ENCODE results near the gene WASL.
"Not testable (repeated sequence)": the region's sequence is repeated elsewhere in the genome, so short reads cannot be mapped to it uniquely, and the experiment has no call there.

The WASL gene

DNA sequence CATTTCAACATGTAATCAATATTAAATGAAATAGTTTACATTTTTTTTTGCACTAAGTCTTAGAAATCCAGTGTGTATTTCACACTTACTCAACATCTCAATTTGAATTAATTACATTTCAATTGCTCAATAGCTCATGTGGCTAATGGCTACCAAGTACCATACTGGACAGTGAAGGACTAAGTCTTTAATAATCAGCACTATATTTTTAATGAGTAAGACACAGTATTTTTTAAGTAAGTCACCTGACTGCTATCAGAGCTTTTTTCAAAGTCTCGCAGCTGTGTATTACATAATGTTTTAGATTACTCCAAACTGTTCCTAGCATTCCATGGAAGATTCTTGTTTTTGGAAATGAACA is 19.6 kb downstream of the WASL start:
- no peak for DNase-seq

- DNase-seq = no peak
Observed at GRCh38 chr7:123727071-123727837, 21.5 kb downstream of the WASL start.

DNA sequence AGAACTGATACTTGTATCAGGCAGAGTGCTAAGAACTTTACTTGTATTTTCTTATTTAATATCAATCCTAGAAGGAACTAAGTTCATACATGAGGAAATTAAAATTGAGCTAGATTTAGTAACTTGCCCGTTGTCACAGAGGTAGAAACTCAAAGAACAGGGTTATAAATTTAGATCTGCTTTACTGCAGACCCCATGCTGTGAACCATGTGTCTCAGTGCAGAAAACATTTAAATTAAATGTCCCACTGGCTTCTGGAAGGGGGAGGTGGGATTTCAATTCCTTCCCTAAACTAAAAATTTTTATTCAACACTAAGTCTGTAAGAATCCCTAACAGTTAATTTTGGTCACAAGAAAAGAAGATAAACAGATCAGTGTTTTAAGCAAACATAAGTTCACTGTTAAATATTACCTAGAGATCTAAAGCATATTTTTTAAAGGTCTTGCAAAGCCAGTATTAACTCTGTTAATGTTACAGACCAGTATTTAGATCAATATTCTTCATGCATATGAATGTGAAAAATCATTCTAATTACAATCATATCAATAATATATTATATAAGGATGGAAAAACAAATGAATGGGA is 23.1 kb downstream of the WASL start:
- no peak for DNase-seq

DNA sequence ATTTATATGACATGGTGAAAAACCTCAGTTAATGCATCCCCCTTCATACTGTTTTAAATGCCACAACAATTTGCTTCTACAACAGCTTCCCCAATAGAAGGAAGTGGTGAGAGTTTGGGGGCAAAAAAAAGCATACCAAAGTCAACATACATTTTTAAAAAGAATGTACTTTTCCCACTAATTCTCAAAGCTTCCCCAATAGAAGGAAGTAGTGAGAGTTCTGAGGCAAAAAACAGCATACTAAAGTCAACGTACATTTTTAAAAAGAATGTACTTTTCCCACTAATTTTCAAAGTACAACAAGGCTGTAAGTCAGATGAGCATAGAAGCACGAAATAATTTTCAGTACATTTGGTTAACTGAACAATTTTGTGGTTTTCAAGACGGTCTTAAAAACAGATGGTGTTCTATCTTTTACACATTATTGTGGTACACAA is 24.0 kb downstream of the WASL start:
- DNase-seq = no peak

GRCh38 chr7:123723913-123724312 is 24.9 kb downstream of the WASL start:
- DNase-seq = no peak

DNA sequence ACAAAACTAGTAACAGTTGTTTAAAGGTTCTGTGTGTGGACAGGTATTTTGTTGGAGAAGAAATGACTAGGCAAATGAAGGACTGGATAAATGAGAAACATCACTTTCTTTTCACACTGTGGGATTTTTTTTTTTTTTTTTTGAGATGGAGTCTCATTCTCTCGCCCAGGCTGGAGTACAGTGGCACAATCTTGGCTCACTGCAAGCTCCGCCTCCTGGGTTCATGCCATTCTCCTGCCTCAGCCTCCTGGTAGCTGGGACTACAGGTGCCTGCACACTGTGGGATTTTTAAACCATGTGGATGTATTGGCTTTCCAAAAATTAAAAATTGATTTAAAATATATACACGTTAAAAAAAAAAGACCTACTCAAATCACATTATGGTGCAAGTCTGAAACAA is 28.3 kb downstream of the WASL start:
- not testable (repeated sequence) for DNase-seq

- no peak for DNase-seq
Observed at GRCh38 chr7:123719197-123719721, 29.5 kb downstream of the WASL start.

DNA sequence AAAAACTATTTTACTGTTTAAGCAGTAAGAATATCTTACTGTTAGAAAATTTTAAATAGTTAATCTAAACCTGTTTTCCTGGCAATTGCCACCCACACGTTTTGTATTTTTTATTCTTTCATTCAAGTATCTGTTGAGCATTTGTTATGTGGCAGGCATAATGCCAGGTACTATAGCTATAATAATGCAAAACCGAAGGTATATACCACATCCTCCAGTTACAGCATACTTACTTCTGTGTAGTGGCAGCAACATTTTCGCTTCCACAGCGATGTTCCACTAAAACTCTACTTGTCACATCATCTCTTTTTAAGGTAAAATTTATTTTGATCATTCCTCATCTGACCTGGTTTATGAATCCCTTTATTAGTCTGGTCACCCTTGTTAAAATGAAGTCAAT is 30.0 kb downstream of the WASL start:
- DNase-seq = no peak

DNA sequence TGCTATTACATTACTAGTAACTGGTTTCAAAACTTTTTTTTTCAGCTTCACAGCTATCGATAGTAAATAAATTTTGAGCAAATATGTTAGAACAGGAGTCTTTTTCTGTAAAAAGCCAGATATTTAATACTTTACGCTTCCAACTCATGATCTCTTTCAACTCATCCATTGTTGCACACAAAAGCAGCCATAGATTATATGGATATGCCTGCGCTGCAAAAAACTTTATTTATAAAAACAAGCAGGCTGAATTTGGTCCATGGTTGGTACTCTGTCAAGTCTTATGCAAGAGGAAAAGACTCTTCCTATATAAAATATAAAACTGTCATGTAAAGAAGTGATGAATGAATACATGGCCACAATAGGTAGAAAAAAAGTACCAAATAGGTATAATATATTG is 31.1 kb downstream of the WASL start:
- DNase-seq = no peak

GRCh38 chr7:123716877-123717276 is 31.9 kb downstream of the WASL start:
- DNase-seq = no peak

DNA sequence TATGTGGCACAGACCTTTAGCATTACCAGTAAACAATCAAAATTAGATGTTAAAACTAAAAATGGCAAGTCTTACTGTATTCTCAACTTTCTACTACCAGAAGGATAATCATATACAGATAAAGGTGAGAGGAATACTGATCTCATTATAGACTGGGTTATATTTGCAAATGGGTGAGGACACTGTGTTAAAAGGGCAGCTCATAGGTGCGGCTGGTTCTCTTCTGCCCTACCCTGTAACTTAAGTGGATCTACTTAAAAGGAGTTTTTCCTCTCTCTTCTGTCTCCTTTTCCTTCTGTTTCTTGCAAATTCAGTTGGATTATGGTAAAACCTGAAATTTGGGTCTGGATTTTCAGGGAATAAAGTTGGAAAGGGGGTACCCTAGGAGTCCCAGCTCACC is 33.0 kb downstream of the WASL start:
- DNase-seq = no peak

DNA sequence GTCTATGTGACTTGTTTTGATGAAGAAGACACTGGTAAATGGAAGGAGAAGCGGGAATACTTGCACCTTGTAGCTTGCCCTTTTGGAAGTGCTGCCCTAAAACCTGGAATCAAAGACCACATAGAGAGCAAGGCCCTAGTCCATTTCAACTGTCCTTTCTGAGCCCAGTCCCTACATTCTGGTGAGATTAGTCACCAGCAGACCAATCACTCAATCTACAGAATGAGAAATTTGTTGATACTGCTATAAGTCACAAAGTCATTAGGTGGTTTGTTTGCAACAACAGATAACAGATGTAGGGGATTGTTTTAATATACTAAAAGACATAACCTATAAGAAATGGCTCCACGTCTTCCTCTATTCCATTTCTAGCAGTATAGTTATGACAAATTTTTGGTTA is 33.6 kb downstream of the WASL start:
- DNase-seq = no peak

GRCh38 chr7:123714296-123715080 is 34.3 kb downstream of the WASL start:
- DNase-seq = no peak

GRCh38 chr7:123712619-123713018 is 36.2 kb downstream of the WASL start:
- no peak for DNase-seq

DNA sequence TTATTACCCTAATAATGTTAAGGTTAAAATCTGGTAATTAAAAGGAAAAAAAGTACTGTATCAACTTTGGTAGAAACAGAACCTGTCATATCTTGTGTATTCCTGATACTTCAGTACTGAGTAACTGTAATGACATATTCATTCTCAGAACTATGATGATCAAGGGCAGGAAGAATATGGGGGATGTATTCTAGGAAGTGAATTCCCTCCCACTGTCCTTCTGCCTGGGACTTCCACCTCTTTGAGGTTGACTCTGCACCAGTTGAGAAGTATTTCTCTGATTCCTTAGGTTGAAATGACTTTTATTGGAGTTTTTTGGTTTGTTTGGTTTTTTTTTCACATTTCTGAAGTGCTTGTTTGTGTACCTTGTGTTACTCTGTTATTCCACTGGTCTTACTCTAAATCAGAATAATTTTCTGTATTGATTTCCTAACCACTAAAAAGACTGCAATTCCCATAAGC is 36.9 kb downstream of the WASL start:
- DNase-seq = no peak

DNA sequence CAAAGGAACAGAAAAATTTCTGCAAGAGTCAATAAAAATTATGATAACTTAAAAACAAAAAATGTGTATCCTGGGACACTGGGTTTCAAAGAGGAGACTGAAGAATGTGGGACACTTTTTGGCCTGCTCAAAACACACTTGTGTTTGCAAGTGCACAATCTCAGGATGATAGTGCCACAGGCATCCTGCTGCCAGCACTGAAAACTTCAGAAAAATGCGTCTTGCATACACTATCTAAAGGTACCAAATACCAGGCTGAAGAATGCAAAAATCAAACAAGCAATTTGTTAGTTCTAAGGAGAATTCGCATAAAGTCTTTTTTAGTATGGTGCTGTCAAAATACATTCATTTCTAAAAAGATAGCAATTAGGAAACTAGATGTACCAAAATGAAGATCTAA is 38.1 kb downstream of the WASL start:
- DNase-seq = no peak

- DNase-seq = no peak
Observed at GRCh38 chr7:123709525-123709924, 39.3 kb downstream of the WASL start.

DNA sequence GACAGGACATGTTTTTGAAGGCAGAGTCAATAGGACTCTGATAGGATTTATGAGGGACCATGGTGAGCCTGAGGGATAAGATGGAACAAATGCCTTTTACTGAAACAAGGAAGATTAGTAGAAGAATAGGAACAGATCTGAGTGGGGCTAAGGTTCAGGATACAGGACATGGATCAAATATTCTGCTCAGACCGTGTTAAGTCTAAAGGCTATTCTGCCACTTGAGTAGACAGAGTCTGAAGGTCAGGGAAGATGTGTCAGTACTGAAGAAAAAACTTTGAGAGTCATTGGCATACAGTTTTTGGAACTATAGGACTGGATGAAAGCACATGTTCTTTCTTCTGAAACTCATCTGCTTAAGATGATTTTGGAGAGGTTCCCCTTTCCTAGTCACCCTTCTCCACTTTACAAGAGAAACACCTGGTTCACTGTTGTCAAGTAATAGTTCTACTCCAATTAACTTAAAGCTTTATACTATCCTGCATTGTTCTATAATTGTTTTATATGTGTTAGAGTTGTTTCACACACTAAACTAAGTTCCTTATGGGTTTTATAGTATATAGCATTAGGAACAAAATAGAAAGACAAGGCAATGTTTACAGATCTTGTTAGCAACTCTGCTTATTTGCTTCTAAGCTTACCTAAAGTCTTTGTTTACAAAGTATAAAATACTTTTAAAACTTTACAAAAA is 43.4 kb downstream of the WASL start:
- DNase-seq = no peak

DNA sequence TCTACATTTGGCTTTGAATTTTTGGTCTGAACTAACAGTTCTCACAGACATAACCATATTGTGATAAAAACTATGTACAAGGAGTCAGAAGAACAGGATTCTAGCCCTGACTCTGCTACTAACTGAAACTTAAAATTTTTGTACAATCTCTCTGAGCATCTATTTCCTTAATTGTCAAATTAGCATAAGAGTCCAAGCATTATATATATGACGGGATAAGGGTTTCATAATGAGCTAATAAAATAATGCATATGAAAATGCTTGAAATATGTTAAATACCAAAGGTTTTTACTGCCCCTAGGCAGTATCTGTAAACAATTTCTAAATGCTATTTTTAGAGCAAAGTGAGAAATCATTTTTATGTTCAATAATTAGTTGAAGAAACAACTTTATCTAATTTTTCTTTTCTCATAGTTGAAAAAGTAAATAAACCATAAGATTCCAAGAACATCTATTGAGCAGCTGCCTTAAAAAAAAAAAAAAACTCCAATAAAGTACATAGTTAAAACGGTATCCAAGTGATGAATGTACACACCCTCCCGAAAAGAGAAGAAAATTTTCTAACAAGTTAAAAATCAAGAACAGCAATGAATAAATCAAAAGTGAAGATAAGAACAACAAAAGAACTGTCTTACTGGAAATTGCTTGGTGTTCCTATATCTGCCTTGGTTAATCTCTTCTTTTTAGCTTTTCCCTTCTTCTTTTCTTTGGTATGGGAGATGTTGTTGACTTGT is 52.7 kb downstream of the WASL start:
- DNase-seq = no peak

DNA sequence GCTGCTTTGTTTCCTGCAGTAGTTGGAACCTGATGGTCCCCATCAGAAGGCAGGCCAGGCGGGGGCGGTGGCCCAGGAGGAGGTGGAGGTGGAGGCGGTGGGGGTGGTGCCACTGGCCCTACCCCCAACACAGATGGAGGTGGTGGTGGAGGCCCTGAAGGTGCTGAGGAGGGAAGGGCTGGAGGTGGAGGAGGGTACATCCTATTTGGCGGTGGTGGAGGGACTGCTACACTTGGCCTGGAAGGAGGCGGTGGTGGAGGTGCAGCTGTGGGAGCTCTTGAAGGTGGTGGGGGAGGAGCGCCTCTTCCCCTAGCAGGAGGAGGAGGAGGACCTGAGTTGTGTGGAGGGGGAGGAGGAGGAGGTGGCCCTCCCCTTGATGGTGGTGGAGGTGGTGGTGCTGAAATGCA is 56.3 kb downstream of the WASL start:
- DNase-seq = no peak

DNA sequence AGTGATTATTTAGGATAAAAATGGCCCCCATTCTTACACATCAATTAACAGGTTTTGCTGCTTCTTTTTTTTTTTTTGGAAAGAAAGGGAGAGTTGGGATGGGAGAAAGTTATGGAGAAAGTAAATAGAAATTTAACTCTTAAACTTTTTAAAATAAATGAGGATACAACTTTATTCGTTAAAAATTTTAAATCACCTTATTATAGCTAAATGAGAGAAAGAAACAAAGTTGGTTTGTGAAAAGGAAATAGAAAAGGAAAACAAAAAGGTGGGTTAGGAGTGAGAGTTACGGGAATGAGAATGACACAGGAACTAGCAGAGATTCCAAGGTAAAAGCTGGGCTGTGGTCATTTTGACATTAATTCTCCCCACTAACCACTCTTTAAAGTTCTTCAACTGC is 58.3 kb downstream of the WASL start:
- DNase-seq = no peak

- DNase-seq = no peak
Observed at GRCh38 chr7:123689250-123689649, 59.6 kb downstream of the WASL start.

Data from eye (tissue), 1 donor.